Uterus (tissue), 2 donors: ENCODE measurements around the gene FAIM2.

ENCODE experiments used
- POLR2A ChIP-seq, 2 donors: fragments of 450-650 bp; IDR thresholded peaks; one replicate each; pipeline ENCODE4 v1.6.1; 2016; ENCODE audit warnings: antibody characterized with exemption in 2 of 2, mild to moderate bottlenecking in 1 of 2, moderate library complexity in 1 of 2
- TF ChIP-seq, protein P1 (sequence below), 4 experiments: fragments of 200-600 bp in 2 of 4; fragments of 450-650 bp in 2 of 4; sonication (generic) in 2 of 4; IDR thresholded peaks; one replicate each; pipeline ENCODE4 v1.5.1; 2016 to 2019; ENCODE audit warnings: antibody characterized with exemption in 4 of 4, mild to moderate bottlenecking in 2 of 4, moderate library complexity in 1 of 4

GRCh38 chr12:49864798-49865090 lies 39.0 kb downstream of the FAIM2 start:
- TF ChIP-seq, protein P1, sequence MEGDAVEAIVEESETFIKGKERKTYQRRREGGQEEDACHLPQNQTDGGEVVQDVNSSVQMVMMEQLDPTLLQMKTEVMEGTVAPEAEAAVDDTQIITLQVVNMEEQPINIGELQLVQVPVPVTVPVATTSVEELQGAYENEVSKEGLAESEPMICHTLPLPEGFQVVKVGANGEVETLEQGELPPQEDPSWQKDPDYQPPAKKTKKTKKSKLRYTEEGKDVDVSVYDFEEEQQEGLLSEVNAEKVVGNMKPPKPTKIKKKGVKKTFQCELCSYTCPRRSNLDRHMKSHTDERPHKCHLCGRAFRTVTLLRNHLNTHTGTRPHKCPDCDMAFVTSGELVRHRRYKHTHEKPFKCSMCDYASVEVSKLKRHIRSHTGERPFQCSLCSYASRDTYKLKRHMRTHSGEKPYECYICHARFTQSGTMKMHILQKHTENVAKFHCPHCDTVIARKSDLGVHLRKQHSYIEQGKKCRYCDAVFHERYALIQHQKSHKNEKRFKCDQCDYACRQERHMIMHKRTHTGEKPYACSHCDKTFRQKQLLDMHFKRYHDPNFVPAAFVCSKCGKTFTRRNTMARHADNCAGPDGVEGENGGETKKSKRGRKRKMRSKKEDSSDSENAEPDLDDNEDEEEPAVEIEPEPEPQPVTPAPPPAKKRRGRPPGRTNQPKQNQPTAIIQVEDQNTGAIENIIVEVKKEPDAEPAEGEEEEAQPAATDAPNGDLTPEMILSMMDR (IDR thresholded peaks at IDR 0.05): no peak
- no peak for TF ChIP-seq POLR2A (IDR thresholded peaks at IDR 0.05)
